ENCODE measurements around the gene TRMT61B.

Gene TRMT61B

DNA sequence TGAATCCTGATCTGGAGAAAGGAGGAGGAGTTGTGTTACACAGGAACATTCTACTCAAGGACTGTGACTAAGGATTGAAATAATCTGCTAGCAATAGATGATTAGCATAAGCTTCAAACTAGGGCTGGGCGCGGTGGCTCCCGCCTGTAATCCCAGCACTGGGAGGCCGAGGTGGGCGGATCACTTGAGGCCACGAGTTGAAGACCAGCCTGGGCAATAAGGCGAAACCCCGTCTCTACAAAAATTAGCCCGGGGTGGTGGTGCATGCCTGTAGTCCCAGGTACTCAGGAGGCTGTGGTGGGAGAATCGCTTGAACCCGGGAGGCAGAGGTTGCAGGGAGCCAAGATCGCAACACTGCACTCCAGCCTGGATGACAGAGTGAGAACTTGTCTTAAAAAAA lies 1.5 kb downstream of the TRMT61B start:
- Histone ChIP-seq H3K36me3 (peaks cover 4% of the 10 kb centered on the region), H3K27me3 (no peaks in the 10 kb centered on the region), H3K9me3 (no peaks in the 10 kb centered on the region), H3K27ac (no peak overlapping the region), H3K4me3 (ENCODE audit: low read depth in 1 of 2, low read length in 1 of 2) (no peak overlapping the region), H3K4me1 (ENCODE audit: control insufficient read depth in 1 of 2, insufficient read depth in 1 of 2, low read depth in 1 of 2, low read length in 1 of 2) (peaks cover 18 to 20% of the 10 kb centered on the region in 2 experiments)
- TF ChIP-seq, protein P1, sequence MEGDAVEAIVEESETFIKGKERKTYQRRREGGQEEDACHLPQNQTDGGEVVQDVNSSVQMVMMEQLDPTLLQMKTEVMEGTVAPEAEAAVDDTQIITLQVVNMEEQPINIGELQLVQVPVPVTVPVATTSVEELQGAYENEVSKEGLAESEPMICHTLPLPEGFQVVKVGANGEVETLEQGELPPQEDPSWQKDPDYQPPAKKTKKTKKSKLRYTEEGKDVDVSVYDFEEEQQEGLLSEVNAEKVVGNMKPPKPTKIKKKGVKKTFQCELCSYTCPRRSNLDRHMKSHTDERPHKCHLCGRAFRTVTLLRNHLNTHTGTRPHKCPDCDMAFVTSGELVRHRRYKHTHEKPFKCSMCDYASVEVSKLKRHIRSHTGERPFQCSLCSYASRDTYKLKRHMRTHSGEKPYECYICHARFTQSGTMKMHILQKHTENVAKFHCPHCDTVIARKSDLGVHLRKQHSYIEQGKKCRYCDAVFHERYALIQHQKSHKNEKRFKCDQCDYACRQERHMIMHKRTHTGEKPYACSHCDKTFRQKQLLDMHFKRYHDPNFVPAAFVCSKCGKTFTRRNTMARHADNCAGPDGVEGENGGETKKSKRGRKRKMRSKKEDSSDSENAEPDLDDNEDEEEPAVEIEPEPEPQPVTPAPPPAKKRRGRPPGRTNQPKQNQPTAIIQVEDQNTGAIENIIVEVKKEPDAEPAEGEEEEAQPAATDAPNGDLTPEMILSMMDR (IDR thresholded peaks at IDR 0.05), result no peak

DNA sequence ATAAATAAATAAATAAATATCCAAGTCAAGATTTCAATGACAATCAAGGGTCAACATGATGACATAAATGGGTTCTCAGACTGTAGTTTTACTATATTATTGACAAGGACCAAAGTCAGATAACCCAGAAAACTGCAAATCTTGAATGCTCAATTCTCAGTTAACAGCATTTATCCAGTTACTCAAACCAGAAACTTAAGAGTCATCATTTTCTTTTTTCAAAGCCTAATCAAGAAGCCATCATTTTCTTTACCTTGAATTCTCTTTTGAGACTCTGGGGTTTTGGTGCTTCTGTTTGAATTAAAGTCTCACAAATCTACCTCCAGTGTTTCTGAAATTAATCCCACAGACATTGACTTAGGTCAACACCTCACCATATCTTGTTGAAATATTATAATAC lies 14.1 kb downstream of the TRMT61B start:
- Histone ChIP-seq H3K9me3 (no peaks in the 10 kb centered on the region), H3K36me3 (no peaks in the 10 kb centered on the region), H3K27me3 (no peaks in the 10 kb centered on the region), H3K27ac (no peak overlapping the region), H3K4me3 (ENCODE audit: low read depth in 1 of 2, low read length in 1 of 2) (no peak overlapping the region), H3K4me1 (ENCODE audit: control insufficient read depth in 1 of 2, insufficient read depth in 1 of 2, low read depth in 1 of 2, low read length in 1 of 2) (no peaks in the 10 kb centered on the region)
- TF ChIP-seq, protein P1 (IDR thresholded peaks at IDR 0.05), result no peak

DNA sequence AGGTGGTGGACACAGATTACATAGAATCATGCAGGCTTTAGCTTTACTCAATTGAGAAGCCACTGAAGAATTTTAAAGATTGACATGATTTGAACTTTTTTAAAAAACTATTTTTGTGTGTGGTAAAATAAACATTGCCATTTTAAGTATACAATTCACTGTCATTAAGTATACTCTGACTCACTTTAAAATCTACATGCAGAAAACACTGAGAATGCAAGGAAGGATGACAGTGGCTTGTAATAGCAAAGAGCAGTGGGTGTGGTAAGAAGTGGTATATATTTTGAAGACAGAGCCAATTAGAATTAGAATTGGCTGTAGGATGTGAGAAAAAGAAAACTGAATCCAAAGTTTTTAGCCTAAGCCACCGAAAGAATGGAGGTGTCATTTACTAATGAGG lies 14.9 kb downstream of the TRMT61B start:
- TF ChIP-seq, protein P1 (IDR thresholded peaks at IDR 0.05), result no peak
- no peak overlapping the region for H3K4me3 ChIP-seq (ENCODE audit: low read depth in 1 of 2, low read length in 1 of 2)
- H3K36me3 ChIP-seq, result no peaks in the 10 kb centered on the region
- no peaks in the 10 kb centered on the region for H3K9me3 ChIP-seq
- H3K4me1 ChIP-seq (ENCODE audit: control insufficient read depth in 1 of 2, insufficient read depth in 1 of 2, low read depth in 1 of 2, low read length in 1 of 2), result no peaks in the 10 kb centered on the region
- H3K27me3 ChIP-seq, result no peaks in the 10 kb centered on the region
- H3K27ac ChIP-seq, result no peak overlapping the region

DNA sequence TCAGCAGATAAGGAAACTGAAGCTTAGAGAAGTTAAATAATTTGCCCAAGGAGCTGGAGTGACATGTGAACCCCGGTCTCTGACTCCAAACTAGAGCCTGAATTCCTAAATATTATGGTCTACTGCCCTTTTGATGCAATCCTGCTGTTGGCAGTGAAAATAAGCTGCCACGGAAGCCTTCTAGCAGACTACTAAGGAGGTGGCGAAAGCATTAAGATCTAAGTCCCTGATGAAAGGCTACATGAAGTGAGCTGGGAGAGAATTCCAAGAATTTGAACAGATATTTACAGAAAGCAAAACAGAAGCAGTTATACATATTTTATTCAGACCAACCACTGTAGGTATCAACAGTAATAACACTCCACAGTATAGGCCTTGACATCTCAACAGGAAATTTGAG lies 28.1 kb downstream of the TRMT61B start:
- no peaks in the 10 kb centered on the region for H3K27me3 ChIP-seq
- TF ChIP-seq, protein P1 (IDR thresholded peaks at IDR 0.05), result no peak

DNA sequence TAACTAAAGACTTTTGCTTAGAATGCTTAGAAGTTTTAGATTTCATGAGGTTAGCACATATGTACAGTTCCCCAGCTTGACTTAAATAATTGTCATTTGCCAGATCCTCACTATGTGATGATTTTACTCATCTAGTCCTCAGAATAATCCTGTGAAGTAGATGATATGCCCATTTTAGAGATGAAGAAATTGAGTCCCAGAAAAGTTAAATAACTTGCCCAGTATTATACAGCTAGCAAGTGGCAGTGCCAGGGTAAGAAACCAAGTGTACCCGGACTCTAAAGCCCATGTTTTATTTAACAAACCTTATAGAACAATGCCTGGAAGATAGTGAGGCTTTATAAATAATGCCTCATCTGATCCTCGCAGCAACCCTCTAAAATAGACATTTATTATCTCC lies 31.1 kb downstream of the TRMT61B start:
- no peaks in the 10 kb centered on the region for H3K4me1 ChIP-seq (ENCODE audit: control insufficient read depth in 1 of 2, insufficient read depth in 1 of 2, low read depth in 1 of 2, low read length in 1 of 2)
- H3K27ac ChIP-seq, result no peak overlapping the region
- H3K27me3 ChIP-seq, result no peaks in the 10 kb centered on the region
- no peak overlapping the region for H3K4me3 ChIP-seq (ENCODE audit: low read depth in 1 of 2, low read length in 1 of 2)
- TF ChIP-seq, protein P1 (IDR thresholded peaks at IDR 0.05), result no peak
- no peaks in the 10 kb centered on the region for H3K9me3 ChIP-seq
- no peaks in the 10 kb centered on the region for H3K36me3 ChIP-seq

More for the DNA sequence above, 28.1 kb downstream of the TRMT61B start:
- Histone ChIP-seq H3K9me3 (no peaks in the 10 kb centered on the region), H3K4me3 (ENCODE audit: low read depth in 1 of 2, low read length in 1 of 2) (no peak overlapping the region), H3K4me1 (ENCODE audit: control insufficient read depth in 1 of 2, insufficient read depth in 1 of 2, low read depth in 1 of 2, low read length in 1 of 2) (no peaks in the 10 kb centered on the region), H3K27ac (no peak overlapping the region), H3K36me3 (no peaks in the 10 kb centered on the region)

DNA sequence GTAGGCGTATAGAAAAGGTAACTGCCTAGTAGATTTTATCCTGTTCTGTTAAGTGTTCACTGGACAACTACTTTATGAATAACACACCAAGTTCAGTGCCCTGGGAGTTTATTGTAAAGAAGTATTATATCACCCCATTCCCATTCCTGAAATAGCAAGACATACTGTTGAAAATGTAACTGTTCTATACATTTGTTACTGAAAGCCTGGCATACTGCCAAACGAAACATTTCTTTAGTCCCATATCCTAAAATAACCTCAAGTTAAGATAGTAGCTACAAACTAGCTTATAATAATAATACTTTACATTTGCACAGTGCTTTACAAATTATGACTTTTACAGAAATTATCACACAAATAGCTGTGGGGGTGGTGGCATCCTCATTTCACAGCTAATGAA lies 34.3 kb downstream of the TRMT61B start:
- H3K27me3 ChIP-seq, result no peaks in the 10 kb centered on the region
- TF ChIP-seq, protein P1 (IDR thresholded peaks at IDR 0.05), result no peak
- no peaks in the 10 kb centered on the region for H3K36me3 ChIP-seq
- H3K4me1 ChIP-seq (ENCODE audit: control insufficient read depth in 1 of 2, insufficient read depth in 1 of 2, low read depth in 1 of 2, low read length in 1 of 2), result no peaks in the 10 kb centered on the region
- no peak overlapping the region for H3K4me3 ChIP-seq (ENCODE audit: low read depth in 1 of 2, low read length in 1 of 2)
- H3K27ac ChIP-seq, result no peak overlapping the region
- no peaks in the 10 kb centered on the region for H3K9me3 ChIP-seq

Measured in neutrophil (primary cell).